ENCODE data around the gene CIC. TPM values are rescaled to one million over a fixed set of nuclear protein-coding genes. Genes with fewer than 3 reads are reported as not detected.

CIC gene
- polyA plus RNA-seq: 1 to 10 TPM in 1 of 3 donors, under 1 TPM in 1, not detected in 1; 0.52 to 2.9 TPM

GRCh38 chr19:42268704-42269477 is at the start of gene CIC:
TSS of gene CIC (plus strand) at chr19:42269252. CDS start at chr19:42271784, 2,532 bp downstream.
- Mint-ChIP-seq H3K4me1 (peaks cover 0 to 22% of the 10 kb centered on the region in 2 donors), H3K4me3 (peak within 1 kb of the TSS in 2 of 5 donors; percentile 90 to 95), H3K27ac (peak within 1 kb of the TSS in 2 of 6 donors; percentile 97 to 99), H3K27me3 (ENCODE audit: low read depth in 3 of 3) (peaks cover 3 to 12% (median 5%) of the 10 kb centered on the region in 3 donors), H3K36me3 (no peaks in the 10 kb centered on the region), H3K9me3 (no peaks in the 10 kb centered on the region)
- peak; percentile 99 to 100 (median 100) for DNase-seq

GRCh38 chr19:42219812-42220750 is 49.0 kb upstream of the CIC start, which contains the start of gene ZNF526:
TSS of gene ZNF526 (plus strand) at chr19:42220312. CDS start at chr19:42224404, 4,092 bp downstream.
- Mint-ChIP-seq H3K4me3 (peak within 1 kb of the TSS; percentile 94 to 99 (median 97)), H3K27me3 (ENCODE audit: low read depth in 3 of 3) (peaks cover 13 to 19% (median 19%) of the 10 kb centered on the region in 3 donors), H3K27ac (peak within 1 kb of the TSS; percentile 93 to 99 (median 96)), H3K4me1 (peaks cover 56% of the 10 kb centered on the region in 2 donors), H3K36me3 (peaks cover 4 to 9% (median 7%) of the 10 kb centered on the region in 3 donors), H3K9me3 (no peaks in the 10 kb centered on the region)
- peak; percentile 94 to 97 (median 96) for DNase-seq

GRCh38 chr19:42220751-42221097 is 48.3 kb upstream of the CIC start:
- Mint-ChIP-seq H3K9me3 (no peaks in the 10 kb centered on the region), H3K36me3 (peaks cover 4 to 8% (median 4%) of the 10 kb centered on the region in 3 donors), H3K27ac (peak overlapping the region; percentile 93 to 99 (median 96)), H3K4me1 (peaks cover 50% of the 10 kb centered on the region in 2 donors), H3K27me3 (ENCODE audit: low read depth in 3 of 3) (peaks cover 13 to 19% (median 19%) of the 10 kb centered on the region in 3 donors), H3K4me3 (peak overlapping the region; percentile 94 to 99 (median 97))
- no peak for DNase-seq

- no peak for DNase-seq
- Mint-ChIP-seq H3K9me3 (no peaks in the 10 kb centered on the region), H3K27me3 (ENCODE audit: low read depth in 3 of 3) (peaks cover 0 to 3% (median 2%) of the 10 kb centered on the region in 3 donors), H3K36me3 (peaks cover 7 to 27% (median 8%) of the 10 kb centered on the region in 3 donors), H3K27ac (peak overlapping the region in 1 of 6 donors; percentile 68), H3K4me3 (no peak overlapping the region), H3K4me1 (peaks cover 31 to 39% of the 10 kb centered on the region in 2 donors)
These were observed 43.9 kb upstream of the CIC start for GRCh38 chr19:42224940-42225717.

GRCh38 chr19:42225718-42226292 is 43.2 kb upstream of the CIC start:
- Mint-ChIP-seq H3K36me3 (peaks cover 7 to 27% (median 8%) of the 10 kb centered on the region in 3 donors), H3K4me1 (peaks cover 24 to 32% of the 10 kb centered on the region in 2 donors), H3K4me3 (no peak overlapping the region), H3K9me3 (no peaks in the 10 kb centered on the region), H3K27me3 (ENCODE audit: low read depth in 3 of 3) (peaks cover 0 to 2% (median 2%) of the 10 kb centered on the region in 3 donors), H3K27ac (no peak overlapping the region)
- no peak for DNase-seq

- Mint-ChIP-seq H3K36me3 (peaks cover 7 to 27% (median 8%) of the 10 kb centered on the region in 3 donors), H3K27ac (peak overlapping the region in 5 of 6 donors; percentile 3 to 64 (median 30))
These were observed 42.2 kb upstream of the CIC start for GRCh38 chr19:42226886-42227285.

GRCh38 chr19:42228641-42229040 is 40.4 kb upstream of the CIC start:
- H3K27ac Mint-ChIP-seq: peak overlapping the region in 3 of 6 donors; percentile 45 to 50 (median 45)
- H3K4me1 Mint-ChIP-seq: peaks cover 13 to 20% of the 10 kb centered on the region in 2 donors
- no peak overlapping the region for H3K4me3 Mint-ChIP-seq
- peaks cover 0 to 2% (median 2%) of the 10 kb centered on the region in 3 donors for H3K27me3 Mint-ChIP-seq (ENCODE audit: low read depth in 3 of 3)
- DNase-seq: no peak
- H3K36me3 Mint-ChIP-seq: peaks cover 7 to 27% (median 11%) of the 10 kb centered on the region in 3 donors
- no peaks in the 10 kb centered on the region for H3K9me3 Mint-ChIP-seq

More at GRCh38 chr19:42226886-42227285, 42.2 kb upstream of the CIC start:
- Mint-ChIP-seq H3K4me1 (peaks cover 21 to 29% of the 10 kb centered on the region in 2 donors), H3K27me3 (ENCODE audit: low read depth in 3 of 3) (peaks cover 0 to 2% (median 2%) of the 10 kb centered on the region in 3 donors), H3K9me3 (no peaks in the 10 kb centered on the region), H3K4me3 (no peak overlapping the region)
- DNase-seq: no peak

GRCh38 chr19:42229301-42229854 is 39.7 kb upstream of the CIC start:
- Mint-ChIP-seq H3K9me3 (no peaks in the 10 kb centered on the region), H3K27ac (peak overlapping the region; percentile 37 to 84 (median 54)), H3K4me3 (no peak overlapping the region), H3K4me1 (peaks cover 13 to 22% of the 10 kb centered on the region in 2 donors), H3K27me3 (ENCODE audit: low read depth in 3 of 3) (peaks cover 0 to 2% (median 2%) of the 10 kb centered on the region in 3 donors), H3K36me3 (peaks cover 7 to 30% (median 12%) of the 10 kb centered on the region in 3 donors)
- DNase-seq: no peak

GRCh38 chr19:42229855-42230351 is 39.1 kb upstream of the CIC start:
- no peak for DNase-seq
- Mint-ChIP-seq H3K27me3 (ENCODE audit: low read depth in 3 of 3) (peaks cover 0 to 2% (median 2%) of the 10 kb centered on the region in 3 donors), H3K4me3 (no peak overlapping the region), H3K36me3 (peaks cover 5 to 28% (median 9%) of the 10 kb centered on the region in 3 donors), H3K4me1 (peaks cover 13 to 22% of the 10 kb centered on the region in 2 donors), H3K27ac (peak overlapping the region; percentile 29 to 84 (median 50)), H3K9me3 (no peaks in the 10 kb centered on the region)

- Mint-ChIP-seq H3K4me1 (peaks cover 13 to 22% of the 10 kb centered on the region in 2 donors), H3K36me3 (peaks cover 3 to 27% (median 8%) of the 10 kb centered on the region in 3 donors), H3K27me3 (ENCODE audit: low read depth in 3 of 3) (peaks cover 0 to 2% (median 2%) of the 10 kb centered on the region in 3 donors), H3K9me3 (no peaks in the 10 kb centered on the region), H3K4me3 (no peak overlapping the region), H3K27ac (peak overlapping the region in 1 of 6 donors; percentile 23)
- DNase-seq: no peak
These were observed 38.5 kb upstream of the CIC start for GRCh38 chr19:42230571-42230970.

GRCh38 chr19:42232435-42232834 is 36.6 kb upstream of the CIC start:
- Mint-ChIP-seq H3K27me3 (ENCODE audit: low read depth in 3 of 3) (peaks cover 0 to 7% (median 2%) of the 10 kb centered on the region in 3 donors), H3K27ac (peak overlapping the region in 1 of 6 donors; percentile 4), H3K4me3 (no peak overlapping the region), H3K4me1 (peaks cover 12 to 17% of the 10 kb centered on the region in 2 donors), H3K36me3 (peaks cover 0 to 28% (median 12%) of the 10 kb centered on the region in 3 donors), H3K9me3 (no peaks in the 10 kb centered on the region)
- DNase-seq: no peak

GRCh38 chr19:42233106-42233505 is 35.9 kb upstream of the CIC start:
- Mint-ChIP-seq H3K27ac (peak overlapping the region in 2 of 6 donors; percentile 5 to 79), H3K4me1 (peaks cover 12 to 17% of the 10 kb centered on the region in 2 donors), H3K27me3 (ENCODE audit: low read depth in 3 of 3) (peaks cover 0 to 7% (median 2%) of the 10 kb centered on the region in 3 donors), H3K36me3 (peaks cover 0 to 25% (median 12%) of the 10 kb centered on the region in 3 donors), H3K4me3 (no peak overlapping the region), H3K9me3 (no peaks in the 10 kb centered on the region)
- no peak for DNase-seq

All from immature natural killer cell (primary cell).